OCI-LY3 (cell line): ENCODE results near the gene TCF20.

Experiments used
- H2AFZ ChIP-seq: fragments of 200-600, 300-600 bp; shearing (Covaris generic); 2 replicates; pipeline ENCODE4 v1.6.0; 2014; ENCODE audit warnings: antibody characterized with exemption, low read depth, low read length
- H3K27ac ChIP-seq: fragments of 200-600, 300-600 bp; sonication (generic); 2 replicates; pipeline ENCODE4 v1.5.1; 2014; ENCODE audit warnings: mild to moderate bottlenecking, low read length, moderate library complexity, mixed read lengths
- H3K27me3 ChIP-seq: fragments of 200-600, 300-600 bp; sonication (generic); 2 replicates; pipeline ENCODE4 v1.6.1; 2014; ENCODE audit warnings: low read depth, low read length, mixed read lengths
- H3K36me3 ChIP-seq: fragments of 200-600, 300-600 bp; sonication (generic); replicated peaks from 2 replicates; pipeline ENCODE3; 2014; ENCODE audit warnings: low read depth, low read length, mixed read lengths
- H3K4me1 ChIP-seq: fragments of 300-600, 200-600 bp; sonication (generic); 2 replicates; pipeline ENCODE4 v1.6.1; 2014; ENCODE audit warnings: low read length, mixed read lengths
- H3K4me2 ChIP-seq: fragments of 200-600, 300-600 bp; sonication (generic); 2 replicates; pipeline ENCODE4 v1.6.1; 2014; ENCODE audit warnings: low read length, mixed read lengths
- H3K4me3 ChIP-seq: fragments of 300-600, 200-600 bp; sonication (generic); 2 replicates; pipeline ENCODE4 v1.5.1; 2014; ENCODE audit warnings: antibody characterized with exemption, mild to moderate bottlenecking, low read length, moderate library complexity
- H3K79me2 ChIP-seq: fragments of 300-600, 200-600 bp; shearing (Covaris generic); 2 replicates; pipeline ENCODE4 v1.6.1; 2014; ENCODE audit warnings: mild to moderate bottlenecking, low read length, mixed read lengths
- H3K9ac ChIP-seq: fragments of 300-600, 200-600 bp; shearing (Covaris generic); 2 replicates; pipeline ENCODE4 v1.6.0; 2014; ENCODE audit warnings: mild to moderate bottlenecking, low read length, moderate library complexity
- H3K9me3 ChIP-seq: fragments of 200-600, 300-600 bp; shearing (Covaris generic); 2 replicates; pipeline ENCODE4 v1.6.1; 2014; ENCODE audit warnings: low read length, mixed read lengths; ENCODE audit not compliant: insufficient read depth
- H4K20me1 ChIP-seq: fragments of 200-600, 300-600 bp; sonication (generic); 2 replicates; pipeline ENCODE4 v1.6.1; 2016; ENCODE audit warnings: low read length, mixed read lengths; ENCODE audit not compliant: insufficient read depth
- EZH2phosphoT487 ChIP-seq: fragments of 200-600 bp; shearing (Covaris generic); IDR thresholded peaks from 2 replicates; pipeline ENCODE4 v1.6.1; 2018; ENCODE audit warnings: antibody characterized with exemption, mixed run types, low read depth
- TF ChIP-seq, protein P1 (sequence below): fragments of 200-600, 300-600 bp; sonication (generic); IDR thresholded peaks from 2 replicates; pipeline ENCODE4 v1.5.1; 2014; ENCODE audit warnings: antibody characterized with exemption, low read length, low read depth

The TCF20 gene

DNA sequence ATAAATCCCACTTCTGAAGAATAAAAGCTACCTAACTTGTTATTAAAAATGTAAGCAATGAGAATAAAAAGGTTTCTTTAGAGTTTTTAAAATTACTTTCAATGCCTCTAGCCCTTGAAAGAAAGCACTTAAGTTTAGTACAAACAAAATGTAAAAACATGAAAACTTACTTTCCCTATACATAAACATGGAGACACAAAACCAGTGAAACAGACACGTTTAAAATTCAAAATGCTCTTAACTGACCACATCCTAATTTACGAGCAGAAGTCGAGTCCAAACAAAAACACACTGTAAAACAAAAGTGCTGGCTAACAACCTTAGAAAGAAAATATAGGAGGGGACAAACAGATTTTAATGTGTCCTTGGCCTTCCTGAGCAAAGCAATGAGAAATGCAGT lies 36.6 kb downstream of the TCF20 start:
- Histone ChIP-seq H4K20me1 (peaks cover 78% of the 10 kb centered on the region), H3K4me2 (no peak overlapping the region), H3K9ac (no peak overlapping the region), H3K36me3 (peaks cover 13% of the 10 kb centered on the region), H3K27me3 (no peaks in the 10 kb centered on the region), H3K4me3 (no peak overlapping the region), H3K27ac (no peak overlapping the region), H3K79me2 (peaks cover 89% of the 10 kb centered on the region), H2AFZ (no peak overlapping the region), H3K9me3 (peaks cover 9% of the 10 kb centered on the region), H3K4me1 (no peaks in the 10 kb centered on the region)
- TF ChIP-seq, protein P1, sequence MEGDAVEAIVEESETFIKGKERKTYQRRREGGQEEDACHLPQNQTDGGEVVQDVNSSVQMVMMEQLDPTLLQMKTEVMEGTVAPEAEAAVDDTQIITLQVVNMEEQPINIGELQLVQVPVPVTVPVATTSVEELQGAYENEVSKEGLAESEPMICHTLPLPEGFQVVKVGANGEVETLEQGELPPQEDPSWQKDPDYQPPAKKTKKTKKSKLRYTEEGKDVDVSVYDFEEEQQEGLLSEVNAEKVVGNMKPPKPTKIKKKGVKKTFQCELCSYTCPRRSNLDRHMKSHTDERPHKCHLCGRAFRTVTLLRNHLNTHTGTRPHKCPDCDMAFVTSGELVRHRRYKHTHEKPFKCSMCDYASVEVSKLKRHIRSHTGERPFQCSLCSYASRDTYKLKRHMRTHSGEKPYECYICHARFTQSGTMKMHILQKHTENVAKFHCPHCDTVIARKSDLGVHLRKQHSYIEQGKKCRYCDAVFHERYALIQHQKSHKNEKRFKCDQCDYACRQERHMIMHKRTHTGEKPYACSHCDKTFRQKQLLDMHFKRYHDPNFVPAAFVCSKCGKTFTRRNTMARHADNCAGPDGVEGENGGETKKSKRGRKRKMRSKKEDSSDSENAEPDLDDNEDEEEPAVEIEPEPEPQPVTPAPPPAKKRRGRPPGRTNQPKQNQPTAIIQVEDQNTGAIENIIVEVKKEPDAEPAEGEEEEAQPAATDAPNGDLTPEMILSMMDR = no peak
- no peak for TF ChIP-seq EZH2phosphoT487

DNA sequence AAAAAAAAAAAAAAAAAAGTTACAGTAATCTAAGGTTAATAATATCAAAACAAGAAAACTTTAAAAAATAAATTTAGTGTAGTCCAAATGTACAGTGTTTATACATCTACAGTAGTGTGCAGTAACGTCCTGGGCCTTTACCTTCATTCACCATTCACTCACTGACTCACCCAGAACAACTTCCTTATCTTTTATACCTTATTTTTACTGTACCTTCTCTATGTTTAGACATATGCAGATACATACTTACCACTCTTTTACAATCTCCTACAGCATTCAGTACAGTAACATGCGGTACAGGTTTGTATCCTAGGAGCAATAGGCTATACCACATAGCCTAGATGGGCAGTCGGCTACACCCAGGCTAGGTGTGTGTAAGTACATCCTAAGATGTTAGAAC lies 38.5 kb downstream of the TCF20 start:
- Histone ChIP-seq H3K27ac (no peak overlapping the region), H3K9ac (no peak overlapping the region), H2AFZ (no peak overlapping the region), H3K27me3 (no peaks in the 10 kb centered on the region), H3K36me3 (no peaks in the 10 kb centered on the region), H3K4me2 (no peak overlapping the region), H3K79me2 (peaks cover 89% of the 10 kb centered on the region), H4K20me1 (peaks cover 81% of the 10 kb centered on the region), H3K4me3 (no peak overlapping the region), H3K4me1 (peaks cover 10% of the 10 kb centered on the region), H3K9me3 (no peaks in the 10 kb centered on the region)
- TF ChIP-seq, protein P1 = no peak
- no peak for TF ChIP-seq EZH2phosphoT487

DNA sequence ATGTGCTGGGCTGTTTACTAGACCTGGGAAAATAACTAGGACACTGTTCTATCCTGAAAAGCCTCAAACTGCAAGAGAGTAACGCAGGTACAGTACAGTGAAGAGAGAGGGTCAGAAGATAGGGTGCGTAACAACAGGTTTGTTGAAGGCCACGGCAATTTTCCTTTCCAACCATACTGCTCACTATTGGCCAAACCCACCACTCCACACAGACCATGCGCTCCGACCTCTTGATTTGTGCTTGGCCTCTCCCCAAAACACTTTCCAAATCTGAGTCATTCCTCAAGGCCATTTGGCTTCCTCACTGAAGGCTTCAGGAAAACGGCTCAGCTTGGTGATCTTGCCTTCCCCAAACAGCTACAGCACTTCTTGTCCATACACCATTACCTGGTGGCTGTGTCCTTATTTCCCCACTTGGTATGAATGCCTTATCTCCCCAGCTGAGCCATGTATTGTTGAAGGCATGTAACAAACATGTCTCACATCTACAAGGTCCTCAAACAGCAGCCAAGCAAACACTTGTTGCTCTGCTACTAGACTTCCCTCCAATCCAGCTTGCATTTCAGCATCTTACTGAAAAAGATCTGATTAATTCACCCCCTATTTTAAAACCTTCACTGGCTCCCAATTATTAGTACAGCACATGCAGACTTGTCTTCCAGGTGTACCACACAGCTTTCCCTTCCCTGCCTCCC lies 40.9 kb downstream of the TCF20 start:
- no peak overlapping the region for H2AFZ ChIP-seq
- H3K9ac ChIP-seq = no peak overlapping the region
- TF ChIP-seq, protein P1 = no peak
- no peak for TF ChIP-seq EZH2phosphoT487
- peaks cover 79% of the 10 kb centered on the region for H4K20me1 ChIP-seq
- H3K27ac ChIP-seq = no peak overlapping the region
- H3K79me2 ChIP-seq = peaks cover 87% of the 10 kb centered on the region
- no peaks in the 10 kb centered on the region for H3K9me3 ChIP-seq
- peaks cover 10% of the 10 kb centered on the region for H3K4me1 ChIP-seq
- H3K27me3 ChIP-seq = no peaks in the 10 kb centered on the region
- no peaks in the 10 kb centered on the region for H3K36me3 ChIP-seq
- no peak overlapping the region for H3K4me3 ChIP-seq
- H3K4me2 ChIP-seq = no peak overlapping the region

GRCh38 chr22:42228483-42228882 lies 42.0 kb downstream of the TCF20 start:
- no peak overlapping the region for H3K27ac ChIP-seq
- no peak overlapping the region for H2AFZ ChIP-seq
- no peaks in the 10 kb centered on the region for H3K36me3 ChIP-seq
- H3K9ac ChIP-seq = no peak overlapping the region
- TF ChIP-seq EZH2phosphoT487 = no peak
- TF ChIP-seq, protein P1 = no peak
- no peak overlapping the region for H3K4me3 ChIP-seq
- peaks cover 84% of the 10 kb centered on the region for H3K79me2 ChIP-seq
- H3K9me3 ChIP-seq = no peaks in the 10 kb centered on the region
- no peaks in the 10 kb centered on the region for H3K27me3 ChIP-seq
- H3K4me2 ChIP-seq = no peak overlapping the region
- H4K20me1 ChIP-seq = peaks cover 76% of the 10 kb centered on the region
- peaks cover 10% of the 10 kb centered on the region for H3K4me1 ChIP-seq
